GM12878 (cell line): ENCODE measurements around the gene LSR. TPM values are rescaled to one million over a fixed set of nuclear protein-coding genes. Genes with fewer than 3 reads are reported as not detected.

Experiments used
- BACH1 ChIP-seq: fragments of 450-650 bp; IDR thresholded peaks from 2 replicates; pipeline ENCODE4 v1.6.1; 2017; ENCODE audit warnings: mild to moderate bottlenecking, borderline replicate concordance
- CBX5 ChIP-seq: sonication (generic); IDR thresholded peaks from 2 replicates; pipeline ENCODE4 v1.6.1; 2016; ENCODE audit warnings: low read depth, moderate library complexity, mild to moderate bottlenecking, inconsistent platforms
- SREBF1 ChIP-seq: IDR thresholded peaks from 2 replicates; pipeline ENCODE4 v1.6.1; 2012; ENCODE audit warnings: mild to moderate bottlenecking, low read length
- polyA plus RNA-seq, 11 experiments: library from polyadenylated mRNA; depleted of rRNA in 4 of 11; unstranded in 6 of 11; stranded (reverse) in 5 of 11; fragments of >200 nt; fragmentation: Nextera tagmentation in 4 of 11; fragmentation: Illumina TruSeq in 1 of 11; extraction: Ambion mirVana in 4 of 11; extraction: Trizol in 1 of 11; gene quantifications; 1 replicate in 1 of 11; 2 replicates in 10 of 11; pipeline versions ENCODE4 v1.2.1 to v1.2.3, GENCODE V29; 2011 to 2016; ENCODE audit warnings: inconsistent platforms in 2 of 11, missing spikeins in 2 of 11, low read depth in 1 of 11
- total RNA-seq, 4 experiments: library from RNA; depleted of rRNA in 3 of 4; stranded (reverse); fragments of >200 nt in 3 of 4; fragmentation: Illumina TruSeq in 1 of 4; extraction: Trizol in 1 of 4; gene quantifications; 2 replicates each; pipeline versions ENCODE4 v1.2.1 to v1.2.3, GENCODE V29; 2013 to 2021
- TF ChIP-seq, protein P1 (sequence below): fragments of 450-650 bp; IDR thresholded peaks from 2 replicates; pipeline ENCODE4 v1.6.1; 2018; ENCODE audit warnings: mild to moderate bottlenecking, low read depth, moderate library complexity; ENCODE audit not compliant: partially characterized antibody
- TF ChIP-seq, protein P2 (sequence below): fragments of 150-350 bp; IDR thresholded peaks from 2 replicates; pipeline ENCODE4 v1.6.1; 2016; ENCODE audit warnings: low read depth, low read length
- TF ChIP-seq, protein P3 (sequence below): fragments of 450-650 bp; IDR thresholded peaks from 2 replicates; pipeline ENCODE4 v1.6.1; 2017; ENCODE audit warnings: antibody characterized with exemption, mild to moderate bottlenecking, moderate library complexity

Gene LSR
- total and polyA plus RNA-seq, 10 of the 15 experiments (the other 5 are each of a cell fraction or from before 2014, with no cell fraction given), result 0.26 to 53.9 (median 26.3) TPM

DNA sequence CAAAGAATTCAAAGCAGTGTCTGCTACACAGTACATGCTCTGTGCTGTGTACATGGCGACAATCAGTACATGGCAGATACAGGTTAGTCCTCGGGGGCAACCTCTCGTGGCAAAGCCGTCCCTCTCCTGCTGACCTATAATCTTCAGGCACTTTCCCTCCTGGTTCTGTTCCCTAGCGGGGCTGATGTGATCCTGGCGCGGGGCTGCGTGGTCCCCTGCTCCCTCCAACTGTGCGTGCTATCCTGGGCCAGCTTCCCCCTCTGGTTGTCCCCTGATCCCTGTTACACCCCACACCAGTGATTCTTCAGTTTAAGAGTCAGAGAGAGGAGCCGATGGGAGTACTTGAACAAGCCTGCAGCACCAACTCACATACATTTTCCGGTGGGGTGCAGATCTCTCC lies 55.2 kb downstream of the LSR start (continued):
- TF ChIP-seq CBX5 (no peak), SREBF1 (no peak), BACH1 (no peak)
- TF ChIP-seq, protein P1, sequence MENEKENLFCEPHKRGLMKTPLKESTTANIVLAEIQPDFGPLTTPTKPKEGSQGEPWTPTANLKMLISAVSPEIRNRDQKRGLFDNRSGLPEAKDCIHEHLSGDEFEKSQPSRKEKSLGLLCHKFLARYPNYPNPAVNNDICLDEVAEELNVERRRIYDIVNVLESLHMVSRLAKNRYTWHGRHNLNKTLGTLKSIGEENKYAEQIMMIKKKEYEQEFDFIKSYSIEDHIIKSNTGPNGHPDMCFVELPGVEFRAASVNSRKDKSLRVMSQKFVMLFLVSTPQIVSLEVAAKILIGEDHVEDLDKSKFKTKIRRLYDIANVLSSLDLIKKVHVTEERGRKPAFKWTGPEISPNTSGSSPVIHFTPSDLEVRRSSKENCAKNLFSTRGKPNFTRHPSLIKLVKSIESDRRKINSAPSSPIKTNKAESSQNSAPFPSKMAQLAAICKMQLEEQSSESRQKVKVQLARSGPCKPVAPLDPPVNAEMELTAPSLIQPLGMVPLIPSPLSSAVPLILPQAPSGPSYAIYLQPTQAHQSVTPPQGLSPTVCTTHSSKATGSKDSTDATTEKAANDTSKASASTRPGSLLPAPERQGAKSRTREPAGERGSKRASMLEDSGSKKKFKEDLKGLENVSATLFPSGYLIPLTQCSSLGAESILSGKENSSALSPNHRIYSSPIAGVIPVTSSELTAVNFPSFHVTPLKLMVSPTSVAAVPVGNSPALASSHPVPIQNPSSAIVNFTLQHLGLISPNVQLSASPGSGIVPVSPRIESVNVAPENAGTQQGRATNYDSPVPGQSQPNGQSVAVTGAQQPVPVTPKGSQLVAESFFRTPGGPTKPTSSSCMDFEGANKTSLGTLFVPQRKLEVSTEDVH, result no peak
- TF ChIP-seq, protein P2, sequence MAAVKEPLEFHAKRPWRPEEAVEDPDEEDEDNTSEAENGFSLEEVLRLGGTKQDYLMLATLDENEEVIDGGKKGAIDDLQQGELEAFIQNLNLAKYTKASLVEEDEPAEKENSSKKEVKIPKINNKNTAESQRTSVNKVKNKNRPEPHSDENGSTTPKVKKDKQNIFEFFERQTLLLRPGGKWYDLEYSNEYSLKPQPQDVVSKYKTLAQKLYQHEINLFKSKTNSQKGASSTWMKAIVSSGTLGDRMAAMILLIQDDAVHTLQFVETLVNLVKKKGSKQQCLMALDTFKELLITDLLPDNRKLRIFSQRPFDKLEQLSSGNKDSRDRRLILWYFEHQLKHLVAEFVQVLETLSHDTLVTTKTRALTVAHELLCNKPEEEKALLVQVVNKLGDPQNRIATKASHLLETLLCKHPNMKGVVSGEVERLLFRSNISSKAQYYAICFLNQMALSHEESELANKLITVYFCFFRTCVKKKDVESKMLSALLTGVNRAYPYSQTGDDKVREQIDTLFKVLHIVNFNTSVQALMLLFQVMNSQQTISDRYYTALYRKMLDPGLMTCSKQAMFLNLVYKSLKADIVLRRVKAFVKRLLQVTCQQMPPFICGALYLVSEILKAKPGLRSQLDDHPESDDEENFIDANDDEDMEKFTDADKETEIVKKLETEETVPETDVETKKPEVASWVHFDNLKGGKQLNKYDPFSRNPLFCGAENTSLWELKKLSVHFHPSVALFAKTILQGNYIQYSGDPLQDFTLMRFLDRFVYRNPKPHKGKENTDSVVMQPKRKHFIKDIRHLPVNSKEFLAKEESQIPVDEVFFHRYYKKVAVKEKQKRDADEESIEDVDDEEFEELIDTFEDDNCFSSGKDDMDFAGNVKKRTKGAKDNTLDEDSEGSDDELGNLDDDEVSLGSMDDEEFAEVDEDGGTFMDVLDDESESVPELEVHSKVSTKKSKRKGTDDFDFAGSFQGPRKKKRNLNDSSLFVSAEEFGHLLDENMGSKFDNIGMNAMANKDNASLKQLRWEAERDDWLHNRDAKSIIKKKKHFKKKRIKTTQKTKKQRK, result no peak
- TF ChIP-seq, protein P3, sequence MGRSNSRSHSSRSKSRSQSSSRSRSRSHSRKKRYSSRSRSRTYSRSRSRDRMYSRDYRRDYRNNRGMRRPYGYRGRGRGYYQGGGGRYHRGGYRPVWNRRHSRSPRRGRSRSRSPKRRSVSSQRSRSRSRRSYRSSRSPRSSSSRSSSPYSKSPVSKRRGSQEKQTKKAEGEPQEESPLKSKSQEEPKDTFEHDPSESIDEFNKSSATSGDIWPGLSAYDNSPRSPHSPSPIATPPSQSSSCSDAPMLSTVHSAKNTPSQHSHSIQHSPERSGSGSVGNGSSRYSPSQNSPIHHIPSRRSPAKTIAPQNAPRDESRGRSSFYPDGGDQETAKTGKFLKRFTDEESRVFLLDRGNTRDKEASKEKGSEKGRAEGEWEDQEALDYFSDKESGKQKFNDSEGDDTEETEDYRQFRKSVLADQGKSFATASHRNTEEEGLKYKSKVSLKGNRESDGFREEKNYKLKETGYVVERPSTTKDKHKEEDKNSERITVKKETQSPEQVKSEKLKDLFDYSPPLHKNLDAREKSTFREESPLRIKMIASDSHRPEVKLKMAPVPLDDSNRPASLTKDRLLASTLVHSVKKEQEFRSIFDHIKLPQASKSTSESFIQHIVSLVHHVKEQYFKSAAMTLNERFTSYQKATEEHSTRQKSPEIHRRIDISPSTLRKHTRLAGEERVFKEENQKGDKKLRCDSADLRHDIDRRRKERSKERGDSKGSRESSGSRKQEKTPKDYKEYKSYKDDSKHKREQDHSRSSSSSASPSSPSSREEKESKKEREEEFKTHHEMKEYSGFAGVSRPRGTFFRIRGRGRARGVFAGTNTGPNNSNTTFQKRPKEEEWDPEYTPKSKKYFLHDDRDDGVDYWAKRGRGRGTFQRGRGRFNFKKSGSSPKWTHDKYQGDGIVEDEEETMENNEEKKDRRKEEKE, result no peak
